ENCODE measurements around the gene CXADR. TPM values are rescaled to one million over a fixed set of nuclear protein-coding genes. Genes with fewer than 3 reads are reported as not detected.
"Not testable (repeated sequence)": the region's sequence is repeated elsewhere in the genome, so short reads cannot be mapped to it uniquely, and the experiment has no call there.

Gene CXADR
- total RNA-seq, 4 donors from 2014 or later: 87.7 to 123 (median 112) TPM

GRCh38 chr21:17482928-17483327 is 29.9 kb upstream of the CXADR start:
- Histone ChIP-seq H3K27ac (no peak overlapping the region), H3K9me3 (no peaks in the 10 kb centered on the region), H3K4me3 (no peak overlapping the region), H3K4me1 (no peaks in the 10 kb centered on the region), H3K36me3 (no peaks in the 10 kb centered on the region), H3K27me3 (no peaks in the 10 kb centered on the region)
- DNase-seq (ENCODE audit: low spot score in 2 of 2): no peak
- 54% methylated on average over 1 of the region's 1 CpG for WGBS
- no peak for TF ChIP-seq POLR2A (IDR thresholded peaks at IDR 0.05)
- TF ChIP-seq, protein P1, sequence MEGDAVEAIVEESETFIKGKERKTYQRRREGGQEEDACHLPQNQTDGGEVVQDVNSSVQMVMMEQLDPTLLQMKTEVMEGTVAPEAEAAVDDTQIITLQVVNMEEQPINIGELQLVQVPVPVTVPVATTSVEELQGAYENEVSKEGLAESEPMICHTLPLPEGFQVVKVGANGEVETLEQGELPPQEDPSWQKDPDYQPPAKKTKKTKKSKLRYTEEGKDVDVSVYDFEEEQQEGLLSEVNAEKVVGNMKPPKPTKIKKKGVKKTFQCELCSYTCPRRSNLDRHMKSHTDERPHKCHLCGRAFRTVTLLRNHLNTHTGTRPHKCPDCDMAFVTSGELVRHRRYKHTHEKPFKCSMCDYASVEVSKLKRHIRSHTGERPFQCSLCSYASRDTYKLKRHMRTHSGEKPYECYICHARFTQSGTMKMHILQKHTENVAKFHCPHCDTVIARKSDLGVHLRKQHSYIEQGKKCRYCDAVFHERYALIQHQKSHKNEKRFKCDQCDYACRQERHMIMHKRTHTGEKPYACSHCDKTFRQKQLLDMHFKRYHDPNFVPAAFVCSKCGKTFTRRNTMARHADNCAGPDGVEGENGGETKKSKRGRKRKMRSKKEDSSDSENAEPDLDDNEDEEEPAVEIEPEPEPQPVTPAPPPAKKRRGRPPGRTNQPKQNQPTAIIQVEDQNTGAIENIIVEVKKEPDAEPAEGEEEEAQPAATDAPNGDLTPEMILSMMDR (IDR thresholded peaks at IDR 0.05): no peak
- TF ChIP-seq EP300 (IDR thresholded peaks at IDR 0.05): no peak
- no peak for TF ChIP-seq POLR2AphosphoS5 (IDR thresholded peaks at IDR 0.05)

DNA sequence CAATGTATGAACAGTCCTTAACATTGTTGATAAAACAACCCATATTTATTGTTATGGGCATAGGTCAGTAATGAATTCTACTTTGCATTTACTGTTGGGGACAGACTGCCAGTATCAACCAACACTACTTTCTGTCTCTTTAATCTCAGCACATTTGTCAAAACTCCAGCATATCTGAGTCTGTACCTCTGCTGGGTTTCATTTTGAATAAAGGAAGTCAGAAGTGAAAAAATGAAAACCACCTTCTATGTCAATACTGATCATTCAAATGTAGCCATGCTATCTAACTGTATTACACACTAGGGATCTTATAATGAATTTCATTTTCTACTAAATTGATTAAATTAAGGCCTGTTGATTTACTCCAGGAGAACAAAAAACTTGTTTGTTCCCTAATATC is 24.2 kb upstream of the CXADR start:
- Histone ChIP-seq H3K9me3 (no peaks in the 10 kb centered on the region), H3K4me3 (no peak overlapping the region), H3K36me3 (no peaks in the 10 kb centered on the region), H3K4me1 (peaks cover 11% of the 10 kb centered on the region), H3K27ac (no peak overlapping the region), H3K27me3 (no peaks in the 10 kb centered on the region)
- TF ChIP-seq POLR2AphosphoS5 (IDR thresholded peaks at IDR 0.05): no peak
- TF ChIP-seq EP300 (IDR thresholded peaks at IDR 0.05): no peak
- TF ChIP-seq POLR2A (IDR thresholded peaks at IDR 0.05): no peak
- TF ChIP-seq, protein P1 (IDR thresholded peaks at IDR 0.05): no peak
- no peak for DNase-seq (ENCODE audit: low spot score in 2 of 2)

DNA sequence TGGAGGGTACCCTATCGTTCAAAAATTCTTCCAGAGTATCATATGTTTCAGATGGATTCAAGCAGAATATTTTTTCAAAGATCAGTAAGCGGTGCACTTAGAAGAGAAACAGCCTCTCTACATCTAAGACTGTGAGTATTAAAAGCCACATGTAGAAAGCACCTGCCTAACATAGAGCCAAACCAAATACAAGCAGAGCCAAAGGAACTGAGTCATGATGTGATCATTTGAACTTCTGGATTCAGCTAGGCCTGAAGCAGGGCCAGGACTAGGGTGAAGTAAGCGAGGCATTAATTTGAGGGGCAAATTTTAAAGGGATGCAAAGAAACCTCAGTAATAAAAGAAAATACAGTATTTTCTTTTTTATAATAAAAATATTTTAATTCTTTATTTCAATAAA is 23.3 kb upstream of the CXADR start:
- 36% methylated on average over 3 of the region's 3 CpGs for WGBS
- H3K36me3 ChIP-seq; H3K4me3 ChIP-seq; DNase-seq (ENCODE audit: low spot score in 2 of 2); H3K9me3 ChIP-seq; H3K27ac ChIP-seq; H3K27me3 ChIP-seq: not testable (repeated sequence)
- peaks cover 11% of the 10 kb centered on the region for H3K4me1 ChIP-seq

GRCh38 chr21:17491716-17492414 is 21.0 kb upstream of the CXADR start:
- no peak for DNase-seq (ENCODE audit: low spot score in 2 of 2)
- peaks cover 11% of the 10 kb centered on the region for H3K4me1 ChIP-seq
- no peaks in the 10 kb centered on the region for H3K27me3 ChIP-seq
- H3K27ac ChIP-seq: peak overlapping the region; percentile 19
- no peaks in the 10 kb centered on the region for H3K36me3 ChIP-seq
- no peak overlapping the region for H3K4me3 ChIP-seq
- WGBS: 43% methylated on average over 7 of the region's 7 CpGs
- no peaks in the 10 kb centered on the region for H3K9me3 ChIP-seq
- TF ChIP-seq POLR2AphosphoS5 (IDR thresholded peaks at IDR 0.05) (no peak), POLR2A (IDR thresholded peaks at IDR 0.05) (no peak), EP300 (IDR thresholded peaks at IDR 0.05) (no peak)
- TF ChIP-seq, protein P1 (IDR thresholded peaks at IDR 0.05): no peak

DNA sequence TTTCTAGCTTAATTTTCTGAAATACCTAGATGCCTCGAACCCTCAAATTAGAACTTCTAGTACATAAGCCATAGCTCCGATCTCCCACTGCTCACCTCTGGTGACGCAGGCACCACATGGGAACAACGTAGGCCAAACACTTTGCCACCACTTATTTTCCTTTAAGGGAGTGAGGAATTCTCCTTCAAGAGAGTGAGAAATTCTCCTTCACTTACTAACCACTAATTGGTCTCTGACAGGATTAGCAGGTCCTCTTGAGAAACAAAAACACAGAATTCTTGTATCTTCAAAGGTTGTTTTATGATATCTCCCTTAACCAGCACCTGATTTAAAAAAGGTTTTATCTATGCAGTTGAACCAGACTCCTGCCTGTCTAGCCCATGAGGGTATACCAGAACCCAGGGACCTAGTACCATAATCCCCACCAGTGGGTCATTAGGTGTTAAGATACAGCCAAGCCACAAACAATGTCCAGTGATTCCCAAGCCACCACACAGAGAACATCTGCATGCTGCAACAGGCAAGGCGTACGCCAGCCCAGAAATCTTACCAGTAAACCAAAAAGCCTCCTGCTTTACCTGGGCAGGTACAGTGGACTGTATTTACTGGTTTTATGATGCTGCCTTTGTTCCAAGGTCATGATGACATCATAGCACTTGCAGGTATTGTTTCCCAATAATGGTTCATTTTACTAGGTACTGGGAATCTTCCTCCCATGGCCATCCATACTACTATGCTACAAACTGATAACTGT is 20.3 kb upstream of the CXADR start:
- no peaks in the 10 kb centered on the region for H3K27me3 ChIP-seq
- peaks cover 11% of the 10 kb centered on the region for H3K4me1 ChIP-seq
- no peak for DNase-seq (ENCODE audit: low spot score in 2 of 2)
- H3K27ac ChIP-seq: peak overlapping the region; percentile 19
- 81% methylated on average over 6 of the region's 6 CpGs for WGBS
- no peaks in the 10 kb centered on the region for H3K36me3 ChIP-seq
- no peak overlapping the region for H3K4me3 ChIP-seq
- no peak for TF ChIP-seq POLR2A (IDR thresholded peaks at IDR 0.05)
- TF ChIP-seq EP300 (IDR thresholded peaks at IDR 0.05): no peak
- TF ChIP-seq POLR2AphosphoS5 (IDR thresholded peaks at IDR 0.05): no peak
- no peaks in the 10 kb centered on the region for H3K9me3 ChIP-seq

GRCh38 chr21:17494051-17494450 is 18.8 kb upstream of the CXADR start:
- Histone ChIP-seq H3K36me3 (no peaks in the 10 kb centered on the region), H3K4me1 (peaks cover 18% of the 10 kb centered on the region), H3K9me3 (no peaks in the 10 kb centered on the region), H3K4me3 (no peak overlapping the region), H3K27me3 (no peaks in the 10 kb centered on the region), H3K27ac (no peak overlapping the region)
- TF ChIP-seq EP300 (IDR thresholded peaks at IDR 0.05) (no peak), POLR2AphosphoS5 (IDR thresholded peaks at IDR 0.05) (no peak), POLR2A (IDR thresholded peaks at IDR 0.05) (no peak)
- TF ChIP-seq, protein P1 (IDR thresholded peaks at IDR 0.05): no peak
- DNase-seq (ENCODE audit: low spot score in 2 of 2): no peak
- 86% methylated on average over 3 of the region's 3 CpGs for WGBS

Measured in suprapubic skin (tissue), 4 donors.